SKM-1 treated with dmso at 0.1 percent for 144 hours (cell line): ENCODE measurements around the gene SERPINB11.
"Not testable (repeated sequence)": the region's sequence is repeated elsewhere in the genome, so short reads cannot be mapped to it uniquely, and the experiment has no call there.

Experiments
- DNase-seq: peaks from one replicate; lab custom pipeline; 2025; ENCODE audit not compliant: unreplicated experiment; lab: John Stamatoyannopoulos, UW

Gene SERPINB11, protein sequence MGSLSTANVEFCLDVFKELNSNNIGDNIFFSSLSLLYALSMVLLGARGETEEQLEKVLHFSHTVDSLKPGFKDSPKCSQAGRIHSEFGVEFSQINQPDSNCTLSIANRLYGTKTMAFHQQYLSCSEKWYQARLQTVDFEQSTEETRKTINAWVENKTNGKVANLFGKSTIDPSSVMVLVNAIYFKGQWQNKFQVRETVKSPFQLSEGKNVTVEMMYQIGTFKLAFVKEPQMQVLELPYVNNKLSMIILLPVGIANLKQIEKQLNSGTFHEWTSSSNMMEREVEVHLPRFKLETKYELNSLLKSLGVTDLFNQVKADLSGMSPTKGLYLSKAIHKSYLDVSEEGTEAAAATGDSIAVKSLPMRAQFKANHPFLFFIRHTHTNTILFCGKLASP

GRCh38 chr18:63702660-63703059, at the start of gene SERPINB11:
Gene SERPINB11, plus strand, starts transcription at chr18:63702960. Its CDS starts 7,234 bp downstream, at chr18:63710194.
- DNase-seq, result no peak

DNA sequence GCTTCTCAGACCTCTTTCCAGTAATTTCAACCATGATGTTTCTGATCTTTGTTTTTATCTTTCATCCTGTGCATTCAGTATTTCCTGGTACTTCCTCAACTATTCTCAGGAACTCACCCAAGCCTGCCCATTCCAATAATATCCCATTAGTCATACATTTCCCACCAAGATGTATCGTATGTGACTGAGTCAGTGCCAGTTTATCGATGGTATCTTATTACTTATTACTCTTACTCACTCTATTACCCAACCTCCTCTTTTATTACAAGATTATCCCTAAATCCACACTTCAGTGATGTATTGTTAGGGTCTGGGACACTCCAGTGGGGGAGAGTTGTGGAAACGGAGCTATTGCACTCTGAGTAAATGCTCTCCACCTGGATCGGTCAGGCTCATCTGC, 43.8 kb upstream of the SERPINB11 start:
- not testable (repeated sequence) for DNase-seq

GRCh38 chr18:63661750-63662149, 41.0 kb upstream of the SERPINB11 start, which contains the start of gene SERPINB3:
Gene SERPINB3, minus strand, starts transcription at chr18:63661893. Its CDS starts 677 bp downstream, at chr18:63661216.
- not testable (repeated sequence) for DNase-seq

DNA sequence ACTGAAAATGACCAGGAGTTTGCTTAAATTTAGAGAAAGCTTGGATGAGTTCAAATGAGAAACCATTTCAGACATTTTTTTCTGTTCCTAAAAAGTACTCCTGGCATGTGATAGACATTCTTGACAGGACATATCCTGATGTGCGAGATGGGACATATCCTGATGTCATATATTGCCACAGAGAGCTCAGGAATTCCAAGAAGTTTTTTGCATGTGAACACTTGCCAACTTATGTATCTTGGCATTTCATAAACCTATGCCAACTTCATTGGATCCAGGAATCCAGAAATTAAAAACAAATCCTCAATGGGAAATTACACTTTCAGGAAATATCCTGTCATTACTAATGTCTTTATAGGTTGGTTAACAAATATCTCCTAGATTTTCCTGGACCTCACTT, 38.2 kb upstream of the SERPINB11 start:
- no peak for DNase-seq

DNA sequence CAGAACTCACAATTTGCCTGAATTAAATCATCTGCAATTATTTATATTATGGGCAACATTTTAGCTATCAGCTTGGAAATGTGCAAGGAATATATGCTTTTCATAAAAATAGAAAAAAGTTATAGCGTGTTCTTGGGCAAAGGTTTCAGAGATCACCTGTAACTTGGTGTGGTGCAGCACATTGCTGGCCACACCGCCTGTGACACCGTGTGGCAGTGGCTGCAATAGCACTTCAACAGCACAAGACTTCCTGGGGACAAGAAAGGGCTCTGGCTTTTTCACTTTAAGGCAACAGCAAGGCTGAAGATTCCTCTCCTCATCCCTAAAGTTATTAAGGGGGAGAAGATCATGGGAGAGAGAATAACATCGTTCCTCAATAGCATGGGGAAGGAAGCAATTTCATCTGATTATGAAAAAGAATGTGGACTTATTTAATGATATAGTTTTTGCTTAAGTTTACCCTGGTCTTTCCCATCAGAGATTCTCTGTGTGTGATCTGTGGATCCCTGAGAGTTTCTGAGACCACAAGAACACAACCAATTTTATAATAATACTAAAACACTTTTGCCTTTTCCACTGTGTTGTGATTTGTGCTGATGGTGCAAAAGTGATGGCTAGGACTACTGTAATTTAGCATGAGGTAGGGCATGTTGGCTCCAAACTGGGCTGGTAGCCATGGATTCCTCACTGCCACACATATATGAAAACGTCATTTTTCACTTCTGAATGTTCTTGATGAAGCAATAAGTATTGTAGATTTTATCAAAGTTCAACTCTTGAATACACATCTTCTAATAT, 26.0 kb upstream of the SERPINB11 start:
- peak; percentile 18 for DNase-seq

DNA sequence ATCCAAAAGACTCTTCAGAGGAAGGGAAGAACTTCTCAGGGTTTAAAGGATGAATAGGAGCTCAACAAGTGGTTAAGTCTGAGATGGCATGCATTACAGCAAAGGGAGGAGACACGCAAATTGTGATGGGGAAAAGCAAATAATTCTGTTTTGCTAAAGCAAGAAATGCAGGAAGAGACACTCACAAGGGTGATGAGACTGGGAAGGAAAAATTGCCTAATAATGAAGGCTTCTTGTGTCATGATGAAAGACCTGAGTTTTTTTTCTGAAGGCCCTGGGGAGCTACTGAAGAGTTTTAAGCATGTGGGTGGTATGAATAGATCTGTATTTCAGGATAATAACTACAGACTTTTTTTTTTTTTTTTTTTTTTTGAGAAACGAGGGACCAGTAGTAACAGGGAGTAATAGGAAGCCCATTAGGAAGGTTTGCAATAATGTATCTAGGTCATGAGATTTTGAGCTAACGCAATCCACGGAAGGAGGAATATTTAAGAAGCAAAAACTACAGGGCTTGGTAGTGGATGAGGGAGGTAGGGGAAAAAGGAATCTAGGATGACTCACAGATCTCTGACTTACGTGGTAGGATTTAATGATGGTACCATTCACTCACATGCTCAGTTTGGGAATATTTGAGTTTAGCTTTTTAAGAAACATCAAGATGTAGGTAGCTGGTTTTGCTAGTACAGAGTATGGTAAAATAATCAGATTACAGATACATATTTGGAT, 25.1 kb upstream of the SERPINB11 start:
- DNase-seq, result peak; percentile 57

DNA sequence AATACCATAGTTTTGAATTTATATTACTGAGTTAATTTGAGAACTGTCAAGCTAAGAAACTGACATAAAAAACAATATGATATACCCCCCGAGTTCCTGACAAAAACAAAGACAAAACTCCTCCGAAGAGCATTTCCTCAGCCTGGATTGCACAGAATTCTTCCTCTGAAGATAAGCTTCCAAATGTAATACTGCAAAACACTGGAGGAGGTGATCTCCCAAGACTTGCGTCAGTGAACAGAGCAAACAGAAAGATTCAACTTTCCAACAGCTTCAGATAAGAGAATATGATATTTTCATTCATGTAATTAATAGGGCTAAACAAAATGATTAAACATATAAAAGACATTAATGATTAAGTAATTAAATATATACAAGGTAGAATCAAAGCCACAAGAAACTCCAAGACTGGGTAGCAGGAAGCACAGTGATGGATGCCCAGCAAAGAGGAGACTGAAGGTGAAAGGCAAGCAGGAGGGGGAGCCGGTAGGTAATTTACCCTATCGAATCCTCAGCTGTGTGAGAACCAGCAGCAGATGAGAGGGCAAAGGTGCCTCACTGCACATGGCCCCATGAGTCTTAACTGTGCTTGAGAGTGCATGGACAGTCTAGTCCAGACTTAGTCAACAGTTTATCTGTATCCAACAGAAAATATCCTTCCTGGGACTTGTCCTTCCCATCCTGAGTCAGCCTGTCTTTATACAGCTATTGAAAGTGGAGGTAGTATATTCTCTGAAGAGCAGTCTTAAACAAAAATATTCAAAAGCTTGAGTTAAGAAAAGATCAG, 22.7 kb upstream of the SERPINB11 start:
- DNase-seq, result no peak

GRCh38 chr18:63681449-63682340, 21.1 kb upstream of the SERPINB11 start:
- DNase-seq, result no peak

GRCh38 chr18:63683152-63683551, 19.6 kb upstream of the SERPINB11 start:
- DNase-seq, result no peak

DNA sequence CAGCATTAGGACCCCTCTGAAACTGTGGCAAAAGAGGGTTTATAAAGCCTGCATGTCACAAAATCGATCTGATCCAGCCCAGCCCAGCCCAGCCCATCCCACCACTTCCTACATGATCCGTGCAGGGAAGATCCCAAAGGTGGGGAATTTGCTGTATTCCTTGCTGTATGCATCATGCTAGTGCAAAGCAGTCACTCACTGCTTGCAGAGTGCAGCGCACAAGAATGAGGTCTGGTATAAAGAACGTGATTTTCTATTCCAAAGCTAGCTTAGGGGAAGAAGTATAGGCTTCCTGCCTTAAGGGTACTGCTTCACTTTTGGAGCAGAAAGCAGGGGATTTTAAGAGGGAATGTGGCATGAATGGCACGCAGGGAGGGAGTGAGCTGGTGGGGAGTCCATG, 18.9 kb upstream of the SERPINB11 start:
- no peak for DNase-seq

DNA sequence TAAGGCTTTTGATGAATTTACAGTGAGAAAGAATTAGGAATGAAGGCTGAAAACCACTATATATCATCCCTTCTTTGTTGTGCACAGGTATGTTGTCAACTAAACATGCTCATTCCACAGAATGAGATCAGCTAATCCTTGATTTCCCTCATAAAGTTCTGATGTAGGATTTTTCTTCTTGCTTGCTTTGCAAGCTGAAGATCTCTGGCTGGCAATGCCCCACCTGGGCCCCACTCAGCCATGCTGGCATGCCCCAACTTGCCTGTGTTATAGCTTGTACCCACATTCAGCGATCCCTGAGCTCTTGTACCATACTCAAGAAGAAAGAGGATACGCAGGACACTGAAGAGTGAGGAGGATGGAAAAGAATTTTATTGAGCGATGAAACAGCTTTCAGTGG, 18.0 kb upstream of the SERPINB11 start:
- no peak for DNase-seq

- DNase-seq, result no peak
Measured at GRCh38 chr18:63686871-63687270, 15.9 kb upstream of the SERPINB11 start.

- DNase-seq, result no peak
Measured at GRCh38 chr18:63689064-63689463, 13.7 kb upstream of the SERPINB11 start.

DNA sequence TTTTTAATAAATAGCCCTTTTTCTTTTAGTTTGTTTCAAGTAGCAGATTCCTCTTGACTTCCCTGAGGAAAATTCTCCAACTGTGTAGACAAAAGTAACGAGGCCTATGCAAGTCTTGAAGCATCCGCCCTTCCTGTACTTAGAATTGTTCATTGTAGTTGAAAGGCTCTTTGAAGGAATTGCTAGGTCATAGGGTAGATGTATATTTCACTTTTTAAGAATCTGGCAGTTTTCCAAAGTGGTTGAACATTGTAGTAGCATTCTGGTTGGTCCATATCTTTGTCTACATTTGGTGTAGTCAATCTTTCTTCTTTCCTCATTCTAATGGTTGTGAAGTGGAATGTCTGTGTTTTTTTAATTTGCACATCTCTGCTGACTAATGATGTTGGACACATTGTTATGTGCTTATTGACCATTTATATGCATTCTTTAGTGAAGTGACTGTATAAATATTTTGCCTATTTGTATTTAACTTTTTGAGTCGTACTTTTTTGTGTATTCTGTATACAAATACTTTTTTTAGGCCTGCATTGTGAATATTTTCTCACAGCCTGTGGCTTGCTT, 5.6 kb upstream of the SERPINB11 start:
- DNase-seq, result no peak

DNA sequence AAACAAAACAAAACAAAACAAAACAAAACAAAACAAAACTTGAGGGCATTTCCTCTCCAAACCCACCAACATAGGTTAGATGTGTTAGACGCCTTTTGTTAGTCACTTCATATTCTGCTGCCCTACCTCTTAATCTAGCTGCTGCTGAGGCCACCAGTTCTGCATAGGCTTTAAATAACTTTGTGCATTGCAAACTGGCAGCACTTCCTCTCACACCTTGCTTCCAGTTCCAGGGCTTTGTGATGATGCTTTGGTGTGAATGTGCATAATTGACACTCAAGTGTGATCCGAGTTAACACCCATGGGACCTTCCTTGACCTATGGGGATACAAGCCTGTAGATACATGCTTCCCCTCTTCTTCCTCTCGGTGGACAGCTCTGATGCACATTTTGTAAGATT, 2.3 kb upstream of the SERPINB11 start:
- no peak for DNase-seq

DNA sequence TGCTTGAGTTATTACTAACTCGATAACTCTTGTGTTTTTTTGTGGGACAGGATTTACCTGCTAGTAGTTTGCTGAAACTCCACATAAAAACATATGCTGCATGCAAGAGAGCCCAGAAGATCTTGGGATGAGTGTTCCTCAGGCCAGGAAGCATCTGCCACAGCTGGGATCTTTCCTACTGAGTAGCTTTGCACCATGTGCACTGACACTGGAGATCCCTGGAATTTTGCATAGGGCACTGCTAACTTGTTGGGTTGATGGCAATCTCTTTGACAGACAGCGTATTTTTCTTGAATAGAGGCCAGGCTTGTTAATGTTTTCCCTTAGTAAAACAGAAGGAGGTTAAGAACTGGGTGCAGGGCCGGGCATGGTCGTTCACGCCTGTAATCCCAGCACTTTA, 808 bp upstream of the SERPINB11 start:
- DNase-seq, result no peak

DNA sequence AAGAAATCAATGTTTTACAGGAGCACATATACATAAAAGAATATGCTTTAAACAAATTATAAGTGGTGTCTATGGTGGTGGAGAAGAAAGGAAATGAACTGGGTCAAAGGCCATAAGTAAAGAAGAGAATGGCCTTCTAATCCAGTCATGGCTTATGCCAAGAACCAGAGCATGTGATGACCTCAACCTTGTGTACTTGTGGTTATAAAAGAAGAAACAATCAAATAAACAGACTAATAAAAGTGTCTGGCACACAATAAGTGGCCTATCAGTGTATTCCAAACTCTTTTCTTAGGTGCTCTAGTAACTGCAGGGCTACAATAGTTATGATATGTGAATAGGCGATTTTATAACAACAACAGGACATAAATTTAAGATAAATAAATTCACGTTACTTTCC, 2.6 kb downstream of the SERPINB11 start:
- DNase-seq, result no peak

- no peak for DNase-seq
Measured at GRCh38 chr18:63707816-63708215, 5.1 kb downstream of the SERPINB11 start.

DNA sequence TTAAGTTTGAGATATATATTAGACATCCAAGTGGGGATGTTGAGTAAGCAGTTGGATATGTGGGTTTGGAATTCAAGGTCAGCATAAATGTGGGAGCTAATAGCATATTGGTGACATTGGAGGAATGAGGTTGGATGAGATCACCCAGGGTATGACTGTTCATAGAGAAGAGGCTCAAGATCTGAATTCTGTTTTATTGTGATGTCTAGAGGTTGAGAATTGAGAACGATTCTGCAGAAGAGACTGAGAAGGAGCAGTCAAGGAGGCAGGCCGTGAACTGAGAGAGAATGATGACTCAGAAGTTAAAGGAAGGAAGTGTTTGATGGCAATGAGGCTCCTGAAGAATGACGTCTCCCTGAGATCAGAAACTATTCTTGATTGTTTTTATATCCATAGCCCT, 5.9 kb downstream of the SERPINB11 start:
- DNase-seq, result no peak
